HCT116 (cell line): ENCODE data around the gene CREBRF. TPM values are rescaled to one million over a fixed set of nuclear protein-coding genes. Genes with fewer than 3 reads are reported as not detected.

Experiments
- ATAC-seq: fragments of 200-7000 bp; cut with Tn5 transposase; 2 replicates; pipeline ENCODE4 v1.9.1; 2020; ENCODE audit warnings: mild to moderate bottlenecking, moderate library complexity
- BruUV-seq: library from RNA; stranded (reverse); fragments of 400-500 nt; replicated peaks from 2 replicates; lab custom pipeline; 2021; lab: Mats Ljungman, UMichigan
- CTCF ChIA-PET: fragments of 300-600 bp; sonication (Branson Sonifier 250); formaldehyde crosslinking; loops from one replicate; lab custom pipeline; 2021; ENCODE audit warnings: antibody characterized with exemption; lab: Charles Lee
- POLR2A ChIA-PET: fragments of 300-600, 350-600 bp; sonication (Branson Sonifier 250); formaldehyde crosslinking; loops from one replicate; lab custom pipeline; 2021; ENCODE audit warnings: antibody characterized with exemption; lab: Charles Lee
- RAD21 ChIA-PET, 2 experiments: fragments of 300-600 bp; sonication (Branson Sonifier 250); formaldehyde crosslinking; loops; one replicate each; lab custom pipeline; 2023; ENCODE audit warnings: low total read pairs in 2 of 2; ENCODE audit not compliant: uncharacterized antibody in 2 of 2, unreplicated experiment in 2 of 2, low non-redundant PET in 1 of 2; lab: Charles Lee
- DNase-seq: peaks from one replicate; pipeline ENCODE4 v3.0.0-alpha.2; 2010; ENCODE audit warnings: low read depth, low spot score
- H2AFZ ChIP-seq: fragments of 200-600 bp; shearing (Covaris generic), sonication (generic); 2 replicates; pipeline ENCODE4 v1.6.1; 2017; ENCODE audit warnings: low read depth, mixed run types, mixed read lengths, antibody characterized with exemption, low read length; ENCODE audit not compliant: poor library complexity, severe bottlenecking
- H3K27ac ChIP-seq: 2 replicates; pipeline ENCODE4 v1.5.1; 2012; ENCODE audit warnings: low read depth, low read length
- H3K27me3 ChIP-seq: fragments of 200-600 bp; sonication (generic); 2 replicates; pipeline ENCODE4 v1.6.1; 2016; ENCODE audit warnings: mixed run types, low read length, mixed read lengths; ENCODE audit not compliant: insufficient read depth
- H3K36me3 ChIP-seq, 2 experiments: fragments of 200-500 bp in 1 of 2; fragments of 200-600 bp in 1 of 2; sonication (Bioruptor generic) in 1 of 2; sonication (generic) in 1 of 2; 2 replicates each; pipeline versions ENCODE4 v1.5.1 to v1.6.1; 2014 to 2016; ENCODE audit warnings: low read length in 2 of 2, inconsistent platforms in 1 of 2, mixed read lengths in 1 of 2, mixed run types in 1 of 2; ENCODE audit not compliant: insufficient read depth in 2 of 2, control insufficient read depth in 1 of 2
- H3K4me1 ChIP-seq, 2 experiments: fragments of 200-600 bp in 1 of 2; sonication (generic) in 1 of 2; 2 replicates each; pipeline versions ENCODE4 v1.5.1 to v1.6.1; 2012 to 2017; ENCODE audit warnings: low read length in 2 of 2, inconsistent platforms in 1 of 2, mild to moderate bottlenecking in 1 of 2, mixed read lengths in 1 of 2, mixed run types in 1 of 2, moderate library complexity in 1 of 2; ENCODE audit not compliant: insufficient read depth in 2 of 2, control insufficient read depth in 1 of 2
- H3K4me2 ChIP-seq: fragments of 200-600 bp; sonication (generic); 2 replicates; pipeline ENCODE4 v1.6.1; 2017; ENCODE audit warnings: mixed run types, low read length, mixed read lengths
- H3K4me3 ChIP-seq, 2 experiments: fragments of 200-600 bp in 1 of 2; sonication (generic) in 1 of 2; replicated peaks in 1 of 2; 2 replicates each; pipeline ENCODE4 v1.5.1; 2011 to 2016; ENCODE audit warnings: low read length in 2 of 2, control low read depth in 1 of 2, low read depth in 1 of 2, mild to moderate bottlenecking in 1 of 2, mixed read lengths in 1 of 2, mixed run types in 1 of 2
- H3K79me2 ChIP-seq: fragments of 200-600 bp; sonication (generic); 2 replicates; pipeline ENCODE4 v1.6.1; 2017; ENCODE audit warnings: mild to moderate bottlenecking, mixed run types, low read length, moderate library complexity, mixed read lengths; ENCODE audit not compliant: insufficient read depth
- H3K9ac ChIP-seq: fragments of 200-600 bp; sonication (generic); 2 replicates; pipeline ENCODE4 v1.6.1; 2016; ENCODE audit warnings: low read length, mixed read lengths
- H3K9me2 ChIP-seq: fragments of 200-600 bp; sonication (generic), shearing (Covaris generic); 2 replicates; pipeline ENCODE4 v1.6.1; 2017; ENCODE audit warnings: mixed run types, mild to moderate bottlenecking, moderate library complexity; ENCODE audit not compliant: insufficient read depth
- H3K9me3 ChIP-seq, 2 experiments: fragments of 200-500 bp in 1 of 2; fragments of 200-600 bp in 1 of 2; sonication (Bioruptor generic) in 1 of 2; sonication (generic) in 1 of 2; 2 replicates each; pipeline ENCODE4 v1.6.1; 2014 to 2017; ENCODE audit warnings: low read length in 2 of 2, mixed read lengths in 2 of 2, inconsistent platforms in 1 of 2, low read depth in 1 of 2, mild to moderate bottlenecking in 1 of 2, mixed run types in 1 of 2, moderate library complexity in 1 of 2; ENCODE audit not compliant: control insufficient read depth in 1 of 2, insufficient read depth in 1 of 2
- H4K20me1 ChIP-seq: fragments of 200-600 bp; sonication (generic), shearing (Covaris generic); 2 replicates; pipeline ENCODE4 v1.6.1; 2017; ENCODE audit warnings: mixed run types, mild to moderate bottlenecking, moderate library complexity; ENCODE audit not compliant: insufficient read depth
- ELF1 ChIP-seq: IDR thresholded peaks from 2 replicates; pipeline ENCODE4 v1.6.1; 2012; ENCODE audit warnings: low read depth, borderline replicate concordance
- EZH2phosphoT487 ChIP-seq: fragments of 200-600 bp; IDR thresholded peaks from 2 replicates; pipeline ENCODE4 v1.6.1; 2018; ENCODE audit warnings: antibody characterized with exemption, borderline replicate concordance
- RAD21 ChIP-seq: IDR thresholded peaks from 2 replicates; pipeline ENCODE4 v1.6.1; 2012; ENCODE audit warnings: low read depth, mild to moderate bottlenecking
- REST ChIP-seq: IDR thresholded peaks from 2 replicates; pipeline ENCODE4 v1.6.1; 2012; ENCODE audit warnings: low read depth
- SIN3A ChIP-seq: IDR thresholded peaks from 2 replicates; pipeline ENCODE4 v1.6.1; 2012; ENCODE audit warnings: low read depth
- SP1 ChIP-seq: IDR thresholded peaks from 2 replicates; pipeline ENCODE4 v1.6.1; 2012; ENCODE audit warnings: low read depth
- ZBTB33 ChIP-seq: IDR thresholded peaks from 2 replicates; pipeline ENCODE4 v1.6.1; 2011; ENCODE audit warnings: mild to moderate bottlenecking, low read length, moderate library complexity; ENCODE audit not compliant: insufficient replicate concordance; ENCODE audit errors: extremely low read depth
- intact Hi-C: fragments of 100-400 bp; cut with micrococcal nuclease; formaldehyde crosslinking; loops from 2 replicates; pipeline ENCODE4 v1.10.0; 2022
- total RNA-seq: library from RNA; stranded (reverse); gene quantifications from one replicate; pipeline ENCODE4 v1.2.1, GENCODE V29; 2021; ENCODE audit not compliant: unreplicated experiment

Gene CREBRF
- total RNA-seq, 1 experiment from 2014 or later, result 7.7 TPM

GRCh38 chr5:173161148-173161547 lies 105.0 kb downstream of the CREBRF start:
- no peak for ATAC-seq
- H3K9me2 ChIP-seq, result no peaks in the 10 kb centered on the region
- no peaks in the 10 kb centered on the region for H3K79me2 ChIP-seq
- H3K36me3 ChIP-seq, result peaks cover 2 to 7% of the 10 kb centered on the region in 2 experiments; a peak in 2 of 4 replicates
- intact Hi-C loops, result no loop called here
- ChIA-PET RAD21 (no interaction called here), CTCF (no interaction called here), POLR2A (no interaction called here)
- no peak overlapping the region for H3K27ac ChIP-seq
- H3K4me1 ChIP-seq, result no peaks in the 10 kb centered on the region
- no peak for DNase-seq
- TF ChIP-seq EZH2phosphoT487, result no peak
- TF ChIP-seq ELF1, result no peak
- no TSS peak for BruUV-seq
- no peaks in the 10 kb centered on the region for H3K9me3 ChIP-seq
- no peak overlapping the region for H3K9ac ChIP-seq
- H2AFZ ChIP-seq, result no peak overlapping the region
- no peaks in the 10 kb centered on the region for H4K20me1 ChIP-seq
- no peaks in the 10 kb centered on the region for H3K27me3 ChIP-seq
- H3K4me3 ChIP-seq, result no peak overlapping the region
- no peak overlapping the region for H3K4me2 ChIP-seq

GRCh38 chr5:173163219-173163618 lies 107.1 kb downstream of the CREBRF start:
- ATAC-seq (no peak), DNase-seq (no peak)
- intact Hi-C loops, result no loop called here
- Histone ChIP-seq H3K79me2 (no peaks in the 10 kb centered on the region), H3K9me3 (no peaks in the 10 kb centered on the region), H3K9ac (no peak overlapping the region), H3K4me3 (no peak overlapping the region), H3K4me1 (no peaks in the 10 kb centered on the region), H3K4me2 (no peak overlapping the region), H3K9me2 (no peaks in the 10 kb centered on the region), H3K36me3 (peaks cover 0 to 7% of the 10 kb centered on the region in 2 experiments; a peak in 2 of 4 replicates), H4K20me1 (no peaks in the 10 kb centered on the region), H3K27ac (no peak overlapping the region), H2AFZ (no peak overlapping the region), H3K27me3 (no peaks in the 10 kb centered on the region)
- ChIA-PET CTCF (interaction anchor here (1.2 kb wide), 1 partner anchor 168 kb away, joined by 3 read pairs; no protein-coding TSS in a partner anchor), POLR2A (no interaction called here), RAD21 (no interaction called here)
- BruUV-seq, result no TSS peak
- TF ChIP-seq RAD21, result no peak
- TF ChIP-seq SP1, result no peak
- no peak for TF ChIP-seq REST
- no peak for TF ChIP-seq ZBTB33
- TF ChIP-seq SIN3A, result no peak
